IPS-15b (cell line): Measurements from ENCODE around the gene ZNF101.
"Not testable (repeated sequence)": the region's sequence is repeated elsewhere in the genome, so short reads cannot be mapped to it uniquely, and the experiment has no call there.

Experiments used
- H3K27me3 ChIP-seq: one replicate; pipeline ENCODE4 v1.6.1; 2013; ENCODE audit warnings: low read length; ENCODE audit not compliant: control insufficient read depth, insufficient read depth
- H3K36me3 ChIP-seq: one replicate; pipeline ENCODE4 v1.6.1; 2013; ENCODE audit warnings: low read length; ENCODE audit not compliant: control insufficient read depth, insufficient read depth
- H3K4me1 ChIP-seq: one replicate; pipeline ENCODE4 v1.6.1; 2013; ENCODE audit warnings: mild to moderate bottlenecking, low read length; ENCODE audit not compliant: control insufficient read depth, insufficient read depth
- H3K4me3 ChIP-seq: one replicate; pipeline ENCODE4 v1.5.1; 2013; ENCODE audit warnings: low read depth, low read length
- H3K9ac ChIP-seq: one replicate; pipeline ENCODE4 v1.6.1; 2013; ENCODE audit warnings: low read depth, mild to moderate bottlenecking, low read length
- H3K9me3 ChIP-seq: one replicate; pipeline ENCODE4 v1.6.1; 2013; ENCODE audit warnings: mild to moderate bottlenecking, low read length; ENCODE audit not compliant: control insufficient read depth, insufficient read depth

ZNF101 gene

GRCh38 chr19:19655641-19656343 is 12.8 kb upstream of the ZNF101 start:
- no peak overlapping the region for H3K9ac ChIP-seq
- H3K36me3 ChIP-seq, result peaks cover 88% of the 10 kb centered on the region
- H3K4me3 ChIP-seq, result no peak overlapping the region
- no peaks in the 10 kb centered on the region for H3K27me3 ChIP-seq
- no peaks in the 10 kb centered on the region for H3K9me3 ChIP-seq
- no peaks in the 10 kb centered on the region for H3K4me1 ChIP-seq

GRCh38 chr19:19656451-19657396 is 11.9 kb upstream of the ZNF101 start:
- Histone ChIP-seq H3K4me3 (no peak overlapping the region), H3K27me3 (no peaks in the 10 kb centered on the region), H3K9me3 (no peaks in the 10 kb centered on the region), H3K9ac (no peak overlapping the region), H3K4me1 (peaks cover 1% of the 10 kb centered on the region), H3K36me3 (peaks cover 78% of the 10 kb centered on the region)

GRCh38 chr19:19657397-19657783 is 11.2 kb upstream of the ZNF101 start:
- no peaks in the 10 kb centered on the region for H3K27me3 ChIP-seq
- no peak overlapping the region for H3K9ac ChIP-seq
- H3K4me3 ChIP-seq, result no peak overlapping the region
- peaks cover 6% of the 10 kb centered on the region for H3K4me1 ChIP-seq
- no peaks in the 10 kb centered on the region for H3K9me3 ChIP-seq
- peaks cover 72% of the 10 kb centered on the region for H3K36me3 ChIP-seq

- H3K27me3 ChIP-seq, result no peaks in the 10 kb centered on the region
- peaks cover 49% of the 10 kb centered on the region for H3K36me3 ChIP-seq
- H3K4me3 ChIP-seq, result no peak overlapping the region
- H3K4me1 ChIP-seq, result peaks cover 9% of the 10 kb centered on the region
- H3K9ac ChIP-seq, result no peak overlapping the region
- no peaks in the 10 kb centered on the region for H3K9me3 ChIP-seq
These were observed 8.9 kb upstream of the ZNF101 start for GRCh38 chr19:19659646-19660245.

- peak overlapping the region; percentile 8 for H3K4me3 ChIP-seq
- H3K27me3 ChIP-seq, result no peaks in the 10 kb centered on the region
- H3K9me3 ChIP-seq, result no peaks in the 10 kb centered on the region
- no peak overlapping the region for H3K9ac ChIP-seq
- H3K4me1 ChIP-seq, result peaks cover 9% of the 10 kb centered on the region
- peaks cover 35% of the 10 kb centered on the region for H3K36me3 ChIP-seq
These were observed 7.4 kb upstream of the ZNF101 start for GRCh38 chr19:19661141-19661674.

GRCh38 chr19:19661675-19662251 is 6.9 kb upstream of the ZNF101 start:
- H3K4me1 ChIP-seq, result peaks cover 9% of the 10 kb centered on the region

GRCh38 chr19:19662344-19662743 is 6.3 kb upstream of the ZNF101 start:
- H3K9ac ChIP-seq, result peak overlapping the region; percentile 79
- no peaks in the 10 kb centered on the region for H3K9me3 ChIP-seq
- H3K4me3 ChIP-seq, result peak overlapping the region; percentile 92
- peaks cover 9% of the 10 kb centered on the region for H3K4me1 ChIP-seq
- no peaks in the 10 kb centered on the region for H3K27me3 ChIP-seq
- H3K36me3 ChIP-seq, result peaks cover 23% of the 10 kb centered on the region

More at GRCh38 chr19:19661675-19662251, 6.9 kb upstream of the ZNF101 start:
- H3K4me3 ChIP-seq, result peak overlapping the region; percentile 8
- H3K9ac ChIP-seq, result no peak overlapping the region
- no peaks in the 10 kb centered on the region for H3K9me3 ChIP-seq
- H3K36me3 ChIP-seq, result peaks cover 29% of the 10 kb centered on the region
- H3K27me3 ChIP-seq, result no peaks in the 10 kb centered on the region

- peaks cover 9% of the 10 kb centered on the region for H3K4me1 ChIP-seq
- H3K27me3 ChIP-seq, result no peaks in the 10 kb centered on the region
- H3K4me3 ChIP-seq, result peak overlapping the region; percentile 92
- H3K9me3 ChIP-seq, result no peaks in the 10 kb centered on the region
- peak overlapping the region; percentile 79 for H3K9ac ChIP-seq
- H3K36me3 ChIP-seq, result peaks cover 20% of the 10 kb centered on the region
These were observed 5.8 kb upstream of the ZNF101 start for GRCh38 chr19:19662871-19663255.

- Histone ChIP-seq H3K4me3 (peak within 1 kb of the TSS; percentile 92), H3K9me3 (no peaks in the 10 kb centered on the region), H3K27me3 (no peaks in the 10 kb centered on the region), H3K4me1 (peaks cover 9% of the 10 kb centered on the region), H3K9ac (peak within 1 kb of the TSS; percentile 79), H3K36me3 (peaks cover 14% of the 10 kb centered on the region)
These were observed 5.2 kb upstream of the ZNF101 start, which contains the start of gene ATP13A1 for GRCh38 chr19:19663256-19664120. ATP13A1 (minus strand) TSS chr19:19663676; CDS start chr19:19663666, 10 bp downstream.

GRCh38 chr19:19665420-19665948 is 3.2 kb upstream of the ZNF101 start:
- not testable (repeated sequence) for H3K27me3 ChIP-seq, H3K4me3 ChIP-seq, H3K9me3 ChIP-seq, H3K4me1 ChIP-seq, H3K9ac ChIP-seq, H3K36me3 ChIP-seq
